AG09319 (cell line): ENCODE measurements around the gene RNF144A.

ENCODE experiments used
- DNase-seq: peaks from one replicate; pipeline ENCODE4 v3.0.0-alpha.2; 2010; ENCODE audit warnings: low read depth; ENCODE audit errors: extremely low read depth
- TF ChIP-seq, protein P1 (sequence below): IDR thresholded peaks from 2 replicates; pipeline ENCODE4 v1.5.1; 2011; ENCODE audit warnings: low read depth, mild to moderate bottlenecking, inconsistent platforms, low read length, moderate library complexity

Gene RNF144A

DNA sequence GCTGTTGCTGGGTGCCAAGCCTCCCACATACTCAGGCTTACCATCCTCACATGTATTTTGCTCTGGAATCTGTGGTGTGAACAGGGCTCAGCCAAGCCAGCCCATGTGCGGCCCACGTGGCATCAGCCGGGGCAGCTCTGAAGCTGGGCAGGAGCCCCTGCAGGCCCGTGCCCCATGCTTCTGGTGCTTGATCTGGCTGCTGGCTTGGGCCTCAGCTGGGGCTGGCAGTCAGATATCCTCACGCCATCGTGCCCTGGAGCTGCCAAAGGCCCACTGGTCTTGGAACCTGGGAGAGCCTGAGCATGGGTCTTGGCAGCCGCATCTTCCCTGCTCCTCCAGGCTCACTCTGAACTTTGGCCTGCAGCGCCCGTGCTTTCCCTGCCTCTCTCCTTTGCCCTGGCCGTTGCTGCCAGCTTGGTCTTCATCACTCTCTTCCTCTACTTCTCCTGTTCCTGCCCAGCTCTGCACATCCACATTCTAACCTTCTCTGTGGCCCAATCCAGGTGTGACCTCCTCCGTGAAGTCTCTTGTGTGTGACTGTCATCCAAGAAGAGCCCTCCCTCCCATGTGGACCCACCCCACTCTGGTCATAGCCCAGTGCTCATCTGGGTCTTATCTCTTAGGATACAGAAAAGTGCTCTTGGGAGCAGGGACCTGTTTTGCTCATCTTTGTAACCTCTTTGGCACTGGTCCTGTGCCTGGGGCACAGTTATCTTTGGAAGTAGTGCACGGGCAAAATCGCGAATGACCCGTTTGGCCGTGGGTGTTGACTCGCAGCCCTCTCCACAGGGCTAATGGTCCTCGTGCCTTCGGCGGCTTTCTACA lies 116.1 kb downstream of the RNF144A start:
- DNase-seq, result no peak
- TF ChIP-seq, protein P1, sequence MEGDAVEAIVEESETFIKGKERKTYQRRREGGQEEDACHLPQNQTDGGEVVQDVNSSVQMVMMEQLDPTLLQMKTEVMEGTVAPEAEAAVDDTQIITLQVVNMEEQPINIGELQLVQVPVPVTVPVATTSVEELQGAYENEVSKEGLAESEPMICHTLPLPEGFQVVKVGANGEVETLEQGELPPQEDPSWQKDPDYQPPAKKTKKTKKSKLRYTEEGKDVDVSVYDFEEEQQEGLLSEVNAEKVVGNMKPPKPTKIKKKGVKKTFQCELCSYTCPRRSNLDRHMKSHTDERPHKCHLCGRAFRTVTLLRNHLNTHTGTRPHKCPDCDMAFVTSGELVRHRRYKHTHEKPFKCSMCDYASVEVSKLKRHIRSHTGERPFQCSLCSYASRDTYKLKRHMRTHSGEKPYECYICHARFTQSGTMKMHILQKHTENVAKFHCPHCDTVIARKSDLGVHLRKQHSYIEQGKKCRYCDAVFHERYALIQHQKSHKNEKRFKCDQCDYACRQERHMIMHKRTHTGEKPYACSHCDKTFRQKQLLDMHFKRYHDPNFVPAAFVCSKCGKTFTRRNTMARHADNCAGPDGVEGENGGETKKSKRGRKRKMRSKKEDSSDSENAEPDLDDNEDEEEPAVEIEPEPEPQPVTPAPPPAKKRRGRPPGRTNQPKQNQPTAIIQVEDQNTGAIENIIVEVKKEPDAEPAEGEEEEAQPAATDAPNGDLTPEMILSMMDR, result no peak

DNA sequence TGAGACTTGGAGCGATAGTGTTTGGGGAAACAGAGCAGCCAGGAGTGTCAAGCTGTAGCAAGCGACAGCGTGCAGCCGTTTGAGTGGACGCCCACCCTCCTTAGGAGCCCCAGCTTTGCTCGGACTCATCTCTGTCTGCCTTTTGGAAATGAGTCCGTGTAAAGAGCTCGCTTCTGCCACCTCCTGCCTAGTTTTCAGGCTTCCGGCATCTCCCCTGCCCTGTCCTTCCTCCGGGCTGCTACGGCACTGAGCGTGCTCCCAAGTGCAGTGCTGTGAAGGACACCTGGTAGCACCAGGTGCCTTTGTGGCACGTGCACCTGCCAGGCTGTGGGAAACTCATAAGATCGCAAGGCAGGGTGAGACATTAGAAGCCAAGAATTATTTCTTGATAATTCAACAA lies 117.1 kb downstream of the RNF144A start:
- TF ChIP-seq, protein P1, result no peak; the same call in 1 of the 2 replicates
- no peak for DNase-seq

DNA sequence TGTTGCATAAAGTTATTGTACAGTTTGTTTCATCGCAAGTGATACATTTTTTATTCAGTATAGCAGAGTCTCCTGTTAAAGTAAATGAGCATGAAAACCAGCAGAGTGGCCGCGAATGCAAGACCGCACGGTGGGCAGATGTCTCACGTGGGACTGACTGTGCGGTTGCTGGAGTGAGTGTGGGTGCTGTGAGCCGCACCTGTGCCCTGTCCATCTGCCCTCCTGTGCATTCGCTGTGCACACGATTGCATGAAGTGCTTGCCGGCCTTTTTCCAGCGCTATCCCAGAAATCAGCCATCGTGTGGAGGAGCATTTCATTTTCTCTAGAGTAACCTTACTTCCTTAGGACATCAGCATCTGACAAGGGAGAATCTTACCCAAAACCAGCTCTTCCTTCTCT lies 118.7 kb downstream of the RNF144A start:
- TF ChIP-seq, protein P1, result no peak

DNA sequence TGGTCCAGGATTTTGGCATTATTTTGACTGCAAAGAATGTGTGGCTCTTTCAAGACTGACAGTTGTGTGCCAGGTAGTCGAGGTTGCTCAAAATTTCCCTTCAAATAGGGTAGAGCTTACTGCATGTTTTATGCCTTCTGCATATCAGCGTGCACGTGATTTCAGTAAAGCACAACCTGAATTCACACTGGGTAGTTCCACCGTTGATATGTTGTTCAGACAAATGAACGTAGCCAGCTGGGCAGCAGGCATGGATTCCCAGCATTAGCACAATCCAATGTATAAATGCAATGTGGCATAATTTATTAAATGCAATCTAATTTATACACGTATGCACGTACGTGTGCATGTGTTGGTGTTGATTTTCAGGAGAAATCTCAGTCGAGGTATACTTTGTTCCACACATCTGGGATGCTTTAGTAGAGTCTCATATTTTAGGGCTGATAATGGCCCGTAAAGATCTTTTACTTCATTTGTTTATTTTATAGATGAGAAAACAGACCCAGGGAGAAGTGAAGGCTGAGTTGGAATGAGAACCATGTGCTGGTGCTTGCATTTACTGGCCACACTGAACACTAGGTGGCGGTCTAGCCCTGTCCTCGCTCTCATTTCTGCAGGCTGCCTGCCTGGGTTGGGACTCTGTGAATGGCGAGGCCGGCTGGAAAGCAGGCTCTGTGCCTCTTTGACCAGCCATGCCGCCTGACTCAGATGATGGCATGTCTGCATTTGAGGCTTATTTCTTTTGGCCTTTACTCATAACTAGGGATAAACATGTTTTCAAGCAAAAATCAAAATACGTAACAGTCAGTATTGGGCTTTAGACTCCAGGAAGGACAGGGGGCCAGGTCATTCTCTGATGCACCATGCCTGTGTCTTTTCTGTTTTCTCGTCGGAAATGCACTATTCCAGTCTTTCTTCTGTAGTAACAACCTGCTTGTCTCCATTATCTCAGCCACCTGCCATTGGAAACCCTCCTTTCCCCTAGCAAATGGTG lies 120.4 kb downstream of the RNF144A start:
- TF ChIP-seq, protein P1, result peak; percentile 90
- peak; percentile 56 for DNase-seq

More for the DNA sequence above, 118.7 kb downstream of the RNF144A start:
- no peak for DNase-seq

DNA sequence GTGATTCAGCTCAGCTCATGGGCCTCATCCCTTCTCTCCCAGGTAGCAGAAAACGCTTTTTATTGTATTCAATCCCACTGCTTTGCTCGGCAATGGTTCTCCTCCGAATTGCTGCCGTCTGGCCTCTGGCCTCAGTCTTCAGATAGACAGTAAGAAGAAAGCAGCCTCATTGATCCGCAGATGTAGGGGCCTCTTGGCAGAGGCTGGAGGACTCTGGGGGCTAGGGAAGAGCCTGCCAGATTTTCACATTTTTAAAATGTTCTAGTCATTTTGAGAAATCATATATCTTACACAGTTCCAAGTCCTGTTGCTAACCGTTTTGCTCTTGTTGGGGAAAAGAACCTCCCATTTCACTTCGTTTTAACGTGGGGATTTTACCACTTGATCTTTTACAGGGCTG lies 123.3 kb downstream of the RNF144A start:
- DNase-seq, result no peak

DNA sequence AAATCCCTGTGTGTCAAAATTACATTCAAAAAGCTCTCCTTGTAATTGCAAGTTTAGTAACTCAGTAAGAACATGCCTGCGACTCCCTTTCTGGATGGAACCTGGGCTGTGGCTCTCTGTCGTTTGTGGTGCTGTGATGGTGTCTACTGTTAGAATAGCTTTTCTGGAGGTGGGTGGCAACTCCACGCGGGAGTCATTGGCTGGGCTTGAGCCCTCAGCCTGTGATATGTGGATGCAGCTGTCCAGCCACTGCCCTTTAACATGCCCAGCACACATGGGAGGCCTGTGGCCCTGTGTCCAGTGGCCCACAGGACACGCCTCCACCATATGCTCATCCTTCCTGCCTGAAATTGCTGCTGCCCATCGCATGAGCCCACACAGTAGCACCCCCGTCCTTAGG lies 124.2 kb downstream of the RNF144A start:
- DNase-seq, result no peak
- TF ChIP-seq, protein P1, result no peak

More for the DNA sequence above, 123.3 kb downstream of the RNF144A start:
- TF ChIP-seq, protein P1, result no peak
